HG03025 (cell line): ENCODE data around the gene PTPA.

ENCODE experiments used
- ATAC-seq: cut with Tn5 transposase; IDR thresholded peaks from one replicate; pipeline ENCODE4 v1.9.1; 2021; ENCODE audit warnings: mild to moderate bottlenecking, moderate library complexity; ENCODE audit not compliant: unreplicated experiment, low FRiP score

The PTPA gene

GRCh38 chr9:129110740-129111527 lies at the start of gene PTPA, which contains the start of gene CRAT:
Gene PTPA, plus strand, starts transcription at chr9:129111415. Its CDS starts 186 bp downstream, at chr9:129111601.
Gene CRAT, minus strand, starts transcription at chr9:129110793. Its CDS starts 284 bp downstream, at chr9:129110509.
- ATAC-seq: peak; percentile 64

GRCh38 chr9:129063061-129063460 lies 48.2 kb upstream of the PTPA start:
- no peak for ATAC-seq

GRCh38 chr9:129064499-129064908 lies 46.7 kb upstream of the PTPA start:
- ATAC-seq: no peak

GRCh38 chr9:129068110-129068509 lies 43.1 kb upstream of the PTPA start:
- no peak for ATAC-seq

- no peak for ATAC-seq
These were observed 42.0 kb upstream of the PTPA start for GRCh38 chr9:129068990-129069861.

GRCh38 chr9:129069862-129070641 lies 41.2 kb upstream of the PTPA start:
- ATAC-seq: no peak

GRCh38 chr9:129070696-129071525 lies 40.3 kb upstream of the PTPA start:
- ATAC-seq: no peak

- ATAC-seq: no peak
These were observed 39.6 kb upstream of the PTPA start for GRCh38 chr9:129071526-129072126.

- no peak for ATAC-seq
These were observed 39.0 kb upstream of the PTPA start for GRCh38 chr9:129072171-129072570.

- ATAC-seq: no peak
These were observed 37.8 kb upstream of the PTPA start for GRCh38 chr9:129073404-129073803.

GRCh38 chr9:129074106-129074505 lies 37.1 kb upstream of the PTPA start:
- ATAC-seq: no peak

GRCh38 chr9:129075996-129076639 lies 35.1 kb upstream of the PTPA start:
- no peak for ATAC-seq

GRCh38 chr9:129076640-129077037 lies 34.6 kb upstream of the PTPA start:
- no peak for ATAC-seq

GRCh38 chr9:129077236-129077635 lies 34.0 kb upstream of the PTPA start:
- no peak for ATAC-seq

- no peak for ATAC-seq
These were observed 32.3 kb upstream of the PTPA start for GRCh38 chr9:129078691-129079503.

- no peak for ATAC-seq
These were observed 31.4 kb upstream of the PTPA start for GRCh38 chr9:129079829-129080228.

GRCh38 chr9:129080298-129080600 lies 31.0 kb upstream of the PTPA start:
- no peak for ATAC-seq
